Esophagus muscularis mucosa (tissue), 4 donors: ENCODE data around the gene THADA. TPM values are rescaled to one million over a fixed set of nuclear protein-coding genes. Genes with fewer than 3 reads are reported as not detected.

Source experiments
- small RNA-seq, 3 donors: library from RNA; depleted of rRNA; stranded (forward); fragments of <200 nt; gene quantifications; one replicate each; pipeline ENCODE3, GENCODE V24; 2016
- total RNA-seq, 4 donors: library from RNA; depleted of rRNA; stranded (reverse); fragments of >200 nt; gene quantifications; one replicate each; pipeline versions ENCODE4 v1.1.0 to v1.2.1, GENCODE V29; 2016

THADA gene
- total RNA-seq, 4 donors from 2014 or later: 17.2 to 28.7 (median 21.3) TPM

Small RNA genes lying within 50 kb of the gene (small RNA-seq; reads per million reads assigned to genes)
- gene RF00019 (0 reads per million in 3 donors), gene RN7SL531P (0 reads per million in 3 donors), gene RNU6-958P (0 reads per million in 3 donors)

Other genes starting within 250 kb of the THADA start
- gene PLEKHH2, start 41.2 kb upstream of the THADA start, total RNA-seq: 10 to 100 TPM; 20.3 to 32.4 (median 25.1) TPM
- under 1 TPM; 0.52 to 0.83 (median 0.73) TPM for gene C1GALT1C1L, start 80.4 kb upstream of the THADA start, total RNA-seq
- 10 to 100 TPM; 15.6 to 19.1 (median 17.7) TPM for gene DYNC2LI1, start 178.0 kb upstream of the THADA start, total RNA-seq
- not detected for gene ABCG5, start 242.8 kb upstream of the THADA start, total RNA-seq
- gene ABCG8, start 242.9 kb upstream of the THADA start, total RNA-seq: not detected